HG02943 (cell line): Measurements from ENCODE around the gene COBL.

Source experiments
- ATAC-seq: cut with Tn5 transposase; IDR thresholded peaks from one replicate; pipeline ENCODE4 v1.9.1; 2021; ENCODE audit warnings: mild to moderate bottlenecking, low read depth, moderate library complexity; ENCODE audit not compliant: unreplicated experiment

The COBL gene

GRCh38 chr7:51259766-51260165 is 56.8 kb downstream of the COBL start:
- ATAC-seq = no peak

DNA sequence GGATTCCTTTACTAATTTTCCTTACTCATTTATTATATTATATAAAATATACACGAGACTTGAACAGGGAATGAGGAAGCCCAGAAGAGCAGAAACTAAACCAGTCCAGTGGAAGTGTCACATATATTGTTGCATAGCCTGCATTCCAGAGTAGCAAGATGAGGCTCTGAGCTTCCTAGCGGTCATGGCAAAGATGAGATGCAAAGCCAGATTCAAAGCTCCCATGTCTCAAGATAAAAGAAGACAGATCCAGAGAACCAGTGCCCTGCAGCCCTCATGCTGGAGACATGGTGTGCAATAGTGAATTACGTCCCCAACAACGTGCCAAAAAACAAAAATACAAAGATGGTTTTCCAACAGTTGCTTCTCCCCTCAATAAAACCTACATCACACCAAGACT is 59.7 kb downstream of the COBL start:
- ATAC-seq = no peak

- no peak for ATAC-seq
These were observed 60.3 kb downstream of the COBL start for GRCh38 chr7:51256209-51256781.

DNA sequence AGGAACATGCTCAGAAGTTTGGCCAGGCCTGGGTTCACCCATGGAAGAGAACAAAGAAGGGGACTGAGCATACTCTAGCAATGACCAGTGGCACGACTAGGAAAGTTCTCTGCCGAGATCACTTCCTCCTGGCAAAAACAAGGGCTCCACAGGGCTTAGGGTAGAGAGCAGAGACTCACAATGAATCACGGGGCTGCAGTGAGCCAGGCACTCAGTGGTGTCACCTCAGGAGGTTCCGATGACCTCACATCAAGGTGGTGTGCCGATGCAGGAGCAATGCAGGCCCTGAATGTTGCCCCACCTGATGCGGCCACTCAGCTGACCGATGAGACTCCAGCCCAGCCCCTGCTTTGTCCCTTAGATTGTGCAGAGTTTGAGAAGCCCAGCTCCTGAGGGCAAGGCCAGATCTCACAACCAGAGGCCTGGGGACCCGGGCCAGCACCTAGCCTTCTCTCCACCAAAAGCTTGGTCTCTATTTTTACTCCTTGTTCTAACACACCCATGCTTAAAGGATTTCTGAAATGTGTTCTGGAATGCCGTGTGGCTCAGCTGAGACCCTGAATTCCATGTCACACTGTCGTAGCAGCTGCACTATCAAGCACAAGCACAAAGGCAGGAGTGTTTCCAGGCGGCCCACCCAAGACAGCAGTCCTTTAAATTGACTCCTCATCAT is 60.9 kb downstream of the COBL start:
- no peak for ATAC-seq

DNA sequence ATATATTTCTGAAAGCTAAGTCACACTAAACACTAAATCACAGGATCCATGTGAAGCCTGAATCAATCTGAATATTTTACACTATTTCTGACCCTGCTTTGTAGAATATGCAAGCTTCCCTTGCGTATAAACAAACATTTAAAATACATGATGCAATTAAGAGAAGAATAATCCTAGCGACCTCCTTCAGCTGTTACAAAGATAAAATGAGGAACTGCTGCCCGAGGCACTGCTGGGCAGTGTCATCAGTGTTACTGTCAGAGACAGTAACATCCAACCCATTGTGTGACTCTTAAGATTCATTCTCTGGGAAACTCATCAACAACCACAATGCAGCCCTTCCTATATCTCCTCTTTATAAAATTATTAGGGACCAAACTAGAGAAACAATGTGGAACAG is 61.6 kb downstream of the COBL start:
- no peak for ATAC-seq

DNA sequence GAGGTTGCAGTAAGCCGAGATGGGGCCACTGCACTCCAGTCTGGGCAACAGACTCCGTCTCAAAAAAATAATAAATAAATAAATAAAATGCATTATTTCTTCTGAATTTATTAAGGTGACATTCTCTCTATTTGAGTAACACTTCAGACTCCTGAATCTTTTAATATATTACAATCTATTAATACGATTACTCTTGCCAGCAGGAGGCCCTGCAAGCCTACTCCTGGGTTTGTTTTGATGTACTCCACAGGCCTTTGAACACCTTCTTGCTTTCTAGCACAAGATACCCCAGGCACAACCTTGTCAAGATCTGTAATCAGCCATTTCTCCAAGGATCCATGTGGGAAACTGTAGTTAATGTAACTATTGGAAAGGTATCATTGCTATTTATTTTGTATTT is 63.5 kb downstream of the COBL start:
- no peak for ATAC-seq

DNA sequence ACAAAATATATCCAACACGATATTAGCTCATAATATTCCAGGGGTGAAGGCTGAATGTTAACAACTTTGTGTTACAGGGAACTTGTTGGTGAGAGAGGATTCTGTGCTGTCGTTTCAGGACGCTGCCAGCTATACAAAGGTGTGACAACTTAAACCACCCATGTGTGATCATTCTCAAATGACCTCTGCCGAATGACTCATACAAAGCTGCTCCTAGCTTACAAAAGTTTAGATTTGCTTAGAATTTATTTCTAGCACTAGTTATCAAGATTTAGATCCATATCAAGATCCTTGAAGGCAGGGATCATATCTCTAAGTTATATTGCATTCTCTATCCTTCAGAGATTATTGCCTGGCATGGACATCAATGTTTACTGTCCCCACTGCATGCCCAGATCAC is 65.3 kb downstream of the COBL start:
- ATAC-seq = no peak

DNA sequence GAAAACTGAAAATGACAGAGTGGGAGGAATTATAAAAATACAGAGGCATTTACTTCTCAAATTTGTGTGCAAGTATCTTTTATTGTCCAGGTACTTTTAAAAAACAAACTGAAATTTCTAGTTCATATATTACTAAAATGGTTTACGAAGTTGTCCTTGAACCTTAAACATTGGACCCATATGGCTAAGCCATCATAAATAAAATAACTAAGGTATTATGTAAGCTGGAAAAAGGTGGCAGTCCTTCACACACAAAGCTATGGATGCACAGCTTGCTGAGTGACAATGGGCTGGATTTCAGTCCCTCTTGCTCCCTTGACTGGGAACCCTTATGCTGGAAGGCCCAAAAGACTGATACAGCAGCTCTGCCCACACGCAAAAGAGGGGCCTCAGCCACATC is 66.1 kb downstream of the COBL start:
- ATAC-seq = no peak

DNA sequence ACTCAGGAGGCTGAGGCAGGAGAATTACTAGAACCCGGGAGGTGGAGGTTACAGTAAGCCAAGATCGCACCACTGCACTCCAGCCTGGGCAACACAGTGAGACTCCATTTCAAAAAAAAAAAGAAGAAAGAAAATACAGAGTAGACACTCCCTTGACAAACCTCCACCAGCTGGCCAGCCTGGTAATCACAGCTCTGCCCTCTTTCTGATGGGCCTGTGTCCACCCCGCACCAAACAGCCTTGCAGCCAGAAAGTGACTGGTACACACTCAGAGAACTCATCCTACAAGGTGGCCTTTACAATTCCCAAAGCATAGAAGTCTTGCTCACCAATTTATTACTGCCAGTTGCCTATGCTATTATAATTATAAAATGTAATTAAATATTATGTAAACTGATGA is 66.6 kb downstream of the COBL start:
- no peak for ATAC-seq

DNA sequence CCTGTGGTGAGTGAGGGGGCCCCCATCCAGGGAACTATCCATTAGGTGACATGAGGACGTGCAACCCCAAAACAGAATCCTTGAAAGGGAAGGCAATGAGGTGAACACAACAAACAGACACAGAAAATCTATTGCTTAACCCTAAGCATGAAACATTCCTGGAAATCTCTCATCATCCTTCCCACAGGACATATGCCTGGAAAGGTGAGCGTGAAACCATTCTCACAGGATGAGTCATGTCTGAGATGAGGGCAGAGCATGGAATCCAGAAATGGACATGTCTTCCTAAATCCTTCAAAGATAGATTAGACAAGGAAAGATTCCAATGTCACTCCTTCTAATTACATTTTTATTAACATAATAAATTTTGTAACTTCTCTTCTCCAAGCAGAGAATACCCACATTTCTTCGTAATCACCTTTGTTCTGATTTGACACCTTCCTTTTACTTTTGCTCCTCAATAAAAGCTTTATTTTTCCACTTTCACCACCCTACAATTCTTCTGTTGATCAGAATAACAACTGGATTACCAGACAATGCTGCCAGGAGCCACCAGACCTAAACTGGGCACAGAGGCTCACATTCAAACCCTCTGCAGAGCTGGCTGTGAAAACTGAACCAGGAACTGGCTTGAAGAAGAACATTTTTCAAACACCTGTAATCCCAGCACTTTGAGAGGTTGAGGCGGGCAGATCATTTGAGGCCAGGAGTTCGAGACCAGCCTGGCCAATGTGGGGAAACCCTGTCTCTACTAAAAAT is 67.2 kb downstream of the COBL start:
- no peak for ATAC-seq

- no peak for ATAC-seq
These were observed 70.1 kb downstream of the COBL start for GRCh38 chr7:51246258-51247245.

- ATAC-seq = no peak
These were observed 71.7 kb downstream of the COBL start for GRCh38 chr7:51244885-51245284.

DNA sequence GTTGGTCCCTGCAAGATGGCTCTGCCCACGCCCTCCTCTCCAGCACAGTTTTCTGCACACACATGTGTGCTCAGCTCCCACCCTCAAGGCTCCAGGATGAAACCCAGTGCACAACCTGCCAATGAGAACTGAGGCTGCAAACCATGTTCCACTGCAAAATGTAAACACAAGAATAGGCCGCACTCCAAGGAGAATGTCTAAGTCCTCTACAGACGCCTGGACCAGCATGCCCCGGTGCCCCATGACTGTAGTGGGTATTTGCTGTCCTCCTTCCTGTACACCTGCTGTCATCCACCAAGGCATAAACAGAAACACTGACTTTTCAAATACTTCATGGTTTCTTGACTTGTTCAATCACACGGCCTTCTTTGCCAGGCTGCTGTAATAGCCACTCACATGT is 72.6 kb downstream of the COBL start:
- ATAC-seq = no peak

- ATAC-seq = no peak
These were observed 73.0 kb downstream of the COBL start for GRCh38 chr7:51243631-51244030.

DNA sequence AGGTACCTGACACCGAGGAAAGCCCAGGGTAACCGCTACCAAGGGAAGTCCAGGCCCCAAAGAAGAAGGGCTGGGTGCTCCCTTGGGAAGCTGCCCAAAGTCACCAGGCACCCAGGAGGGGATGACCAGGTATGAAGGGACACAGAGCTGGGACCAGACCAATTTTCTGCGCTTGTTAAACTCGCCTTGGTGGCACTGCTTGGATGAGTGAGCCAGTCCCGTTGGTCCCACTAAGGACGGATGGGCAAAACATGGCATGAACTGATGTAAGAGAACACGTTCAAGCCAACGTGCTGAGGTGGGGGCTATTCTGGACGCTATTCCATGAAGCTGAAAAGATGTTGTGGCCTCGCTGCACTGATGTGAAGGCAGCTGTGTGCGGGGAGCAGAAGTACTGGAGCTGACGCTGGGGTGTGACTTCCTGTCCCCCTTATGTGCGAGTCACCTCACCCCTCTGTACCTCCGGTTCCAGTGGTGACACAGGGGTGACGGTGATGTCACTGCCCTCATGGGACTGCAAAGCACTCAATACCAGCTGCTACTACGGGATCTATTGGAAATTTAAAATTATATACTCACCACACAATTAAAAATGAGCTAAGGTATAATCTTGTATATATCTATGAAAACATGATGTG is 73.6 kb downstream of the COBL start:
- no peak for ATAC-seq

GRCh38 chr7:51242007-51242691 is 74.5 kb downstream of the COBL start:
- no peak for ATAC-seq

DNA sequence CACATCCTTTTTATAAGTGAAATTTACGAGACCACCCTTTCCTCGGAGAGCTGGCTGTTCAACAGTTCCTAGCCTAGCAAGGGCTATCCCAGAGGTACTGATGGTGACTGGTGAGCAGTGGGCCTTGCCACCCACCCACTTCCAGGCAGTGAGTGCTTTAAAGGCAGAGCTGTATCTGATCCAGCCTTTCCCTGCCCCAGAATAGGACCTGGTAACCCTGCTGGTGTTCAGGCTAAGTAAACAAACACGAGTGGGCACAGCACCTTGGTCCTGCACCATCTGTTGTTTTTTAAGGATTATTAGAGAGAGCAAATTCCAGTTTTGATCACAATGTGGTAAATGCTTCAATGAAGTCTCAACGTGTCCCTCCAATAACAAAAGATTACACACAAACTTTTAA is 75.7 kb downstream of the COBL start:
- no peak for ATAC-seq

- ATAC-seq = no peak
These were observed 76.9 kb downstream of the COBL start for GRCh38 chr7:51239691-51240090.

DNA sequence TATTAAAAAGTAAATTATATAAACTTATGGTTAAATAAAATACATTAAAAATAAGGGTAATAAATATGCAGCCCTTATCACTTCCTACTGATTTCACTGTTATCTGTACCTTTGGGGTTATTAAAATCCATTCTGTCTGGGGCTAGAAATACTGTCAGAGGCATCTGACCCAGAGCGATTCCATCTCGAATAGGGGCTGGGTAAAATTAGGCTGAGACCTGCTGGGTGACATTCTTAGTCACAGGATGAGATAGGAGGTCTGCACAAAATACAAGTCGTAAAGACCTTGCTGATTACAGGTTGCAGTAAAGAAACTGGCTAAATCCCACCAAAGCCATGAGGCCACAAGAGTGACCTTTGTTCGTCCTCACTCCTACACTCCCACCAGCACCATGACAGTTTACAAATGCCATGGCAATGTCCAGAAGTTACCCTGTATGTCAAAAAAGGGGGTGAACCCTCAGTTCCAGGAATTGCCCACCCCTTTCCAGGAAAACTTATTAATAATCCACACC is 77.6 kb downstream of the COBL start:
- no peak for ATAC-seq
